BLaER1 treated with 17β-estradiol and CSF1 and Interleukin-3, amounts not matched to agents 10 nM and 100 nM (cell line): ENCODE data around the gene VPREB3.

Source experiments
- H3K27ac ChIP-seq, 11 experiments: shearing (Covaris generic); formaldehyde crosslinking; 2 replicates each; pipeline ENCODE4 v1.8.1; 2022
- H3K27me3 ChIP-seq, 11 experiments: shearing (Covaris generic); formaldehyde crosslinking; 2 replicates each; pipeline ENCODE4 v1.8.1; 2022
- H3K36me3 ChIP-seq, 11 experiments: shearing (Covaris generic); formaldehyde crosslinking; 2 replicates each; pipeline ENCODE4 v1.8.1; 2022
- H3K4me1 ChIP-seq, 10 experiments: shearing (Covaris generic); formaldehyde crosslinking; 2 replicates each; pipeline ENCODE4 v1.8.1; 2022
- H3K4me2 ChIP-seq, 11 experiments: shearing (Covaris generic); formaldehyde crosslinking; 2 replicates each; pipeline ENCODE4 v1.8.1; 2022
- H3K4me3 ChIP-seq, 10 experiments: shearing (Covaris generic); formaldehyde crosslinking; 2 replicates each; pipeline ENCODE4 v1.8.1; 2022
- H3K9ac ChIP-seq, 11 experiments: shearing (Covaris generic); formaldehyde crosslinking; 2 replicates each; pipeline ENCODE4 v1.8.1; 2022
- H3K9me3 ChIP-seq, 11 experiments: shearing (Covaris generic); formaldehyde crosslinking; replicated peaks in 1 of 11; 2 replicates each; pipeline ENCODE4 v1.8.1; 2022
- H4K20me1 ChIP-seq, 11 experiments: shearing (Covaris generic); formaldehyde crosslinking; 2 replicates each; pipeline ENCODE4 v1.8.1; 2022
- Cebpa-rat ChIP-seq, 11 experiments: shearing (Covaris generic); IDR thresholded peaks; 2 replicates each; pipeline ENCODE4 v1.8.1; 2022

VPREB3 gene

DNA sequence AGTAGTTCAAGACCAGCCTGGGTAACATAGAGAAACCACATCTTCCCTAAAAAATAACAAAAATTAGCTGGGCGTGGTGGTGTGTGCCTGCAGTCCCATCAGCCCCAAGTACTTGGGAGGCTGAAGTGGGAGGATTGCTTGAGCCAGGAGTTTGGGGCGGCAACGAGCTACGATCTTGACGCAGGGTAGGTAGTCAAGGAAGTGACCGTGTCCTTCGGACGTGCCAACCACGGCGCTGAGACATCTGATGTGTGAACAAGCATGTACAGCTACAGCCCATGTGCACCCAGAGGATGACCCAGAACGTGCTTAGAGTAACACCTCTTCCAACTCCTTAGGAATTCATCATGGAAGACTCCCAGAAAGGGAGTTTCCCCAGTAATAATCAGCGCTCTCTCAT is 42.0 kb downstream of the VPREB3 start:
- Histone ChIP-seq H3K9me3 (no peaks in the 10 kb centered on the region), H3K27me3 (no peaks in the 10 kb centered on the region), H3K9ac (no peak overlapping the region), H3K36me3 (peaks cover 74 to 80% (median 75%) of the 10 kb centered on the region in 11 experiments), H3K4me1 (peaks cover 15 to 36% (median 32%) of the 10 kb centered on the region in 10 experiments), H4K20me1 (peaks cover 11 to 68% (median 33%) of the 10 kb centered on the region in 11 experiments; a peak in 18 of 22 replicates), H3K4me2 (no peak overlapping the region), H3K4me3 (no peak overlapping the region), H3K27ac (no peak overlapping the region)
- TF ChIP-seq Cebpa-rat (IDR thresholded peaks at IDR 0.05), result no peak

DNA sequence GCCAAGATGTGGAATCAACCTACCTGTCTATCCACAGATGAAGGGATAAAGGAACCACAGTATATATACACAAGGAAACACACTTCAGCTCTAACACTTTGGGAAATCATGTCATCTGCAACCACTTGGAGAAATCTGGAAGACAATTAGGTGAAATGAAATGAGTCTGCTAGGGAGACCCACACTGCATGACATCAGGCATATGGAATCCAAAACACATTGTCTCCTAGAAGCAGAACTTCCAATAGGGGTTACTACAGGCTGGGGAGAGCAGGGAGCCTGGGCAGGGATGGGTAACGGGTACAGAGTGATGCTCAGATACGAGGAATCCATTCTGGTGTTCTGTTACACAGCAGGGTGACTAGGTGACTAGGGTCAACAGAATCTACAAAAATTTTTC is 45.1 kb downstream of the VPREB3 start:
- Histone ChIP-seq H3K36me3 (peaks cover 99 to 100% (median 100%) of the 10 kb centered on the region in 11 experiments), H3K27ac (no peak overlapping the region)

DNA sequence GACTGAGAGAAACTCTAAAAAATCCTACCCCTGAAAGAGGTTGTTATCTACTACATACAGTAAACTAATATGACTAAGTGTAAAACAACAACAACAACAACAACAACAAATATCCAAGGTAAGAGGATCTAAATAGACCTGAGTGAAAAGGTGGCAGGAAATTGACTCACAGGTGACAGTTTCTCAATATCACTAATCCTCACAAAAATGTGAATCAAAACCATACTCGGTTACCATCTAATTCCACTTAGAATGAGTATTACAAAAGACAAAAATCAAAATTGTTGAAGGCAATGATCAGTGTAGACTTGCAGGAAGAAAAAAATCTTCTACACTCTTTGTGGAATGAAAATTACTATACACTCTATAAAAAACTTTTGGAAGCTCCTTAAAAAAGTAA is 46.0 kb downstream of the VPREB3 start:
- peaks cover 99 to 100% (median 100%) of the 10 kb centered on the region in 11 experiments for H3K36me3 ChIP-seq
- no peak overlapping the region for H3K4me2 ChIP-seq
- TF ChIP-seq Cebpa-rat (IDR thresholded peaks at IDR 0.05), result no peak
- no peaks in the 10 kb centered on the region for H3K27me3 ChIP-seq
- H3K27ac ChIP-seq, result no peak overlapping the region
- no peak overlapping the region for H3K9ac ChIP-seq
- H3K4me1 ChIP-seq, result peaks cover 0 to 4% (median under 1%) of the 10 kb centered on the region in 10 experiments; a peak in 11 of 20 replicates
- no peak overlapping the region for H3K4me3 ChIP-seq
- H4K20me1 ChIP-seq, result peaks cover 6 to 86% (median 39%) of the 10 kb centered on the region in 11 experiments; a peak in 19 of 22 replicates
- H3K9me3 ChIP-seq, result no peaks in the 10 kb centered on the region

More for the DNA sequence above, 45.1 kb downstream of the VPREB3 start:
- Histone ChIP-seq H3K4me2 (no peak overlapping the region), H3K27me3 (no peaks in the 10 kb centered on the region), H3K4me1 (peaks cover 0 to 12% (median 9%) of the 10 kb centered on the region in 10 experiments; a peak in 15 of 20 replicates), H3K9ac (no peak overlapping the region), H3K9me3 (no peaks in the 10 kb centered on the region), H3K4me3 (no peak overlapping the region), H4K20me1 (peaks cover 0 to 86% (median 40%) of the 10 kb centered on the region in 11 experiments; a peak in 20 of 22 replicates)
- no peak for TF ChIP-seq Cebpa-rat (IDR thresholded peaks at IDR 0.05)

DNA sequence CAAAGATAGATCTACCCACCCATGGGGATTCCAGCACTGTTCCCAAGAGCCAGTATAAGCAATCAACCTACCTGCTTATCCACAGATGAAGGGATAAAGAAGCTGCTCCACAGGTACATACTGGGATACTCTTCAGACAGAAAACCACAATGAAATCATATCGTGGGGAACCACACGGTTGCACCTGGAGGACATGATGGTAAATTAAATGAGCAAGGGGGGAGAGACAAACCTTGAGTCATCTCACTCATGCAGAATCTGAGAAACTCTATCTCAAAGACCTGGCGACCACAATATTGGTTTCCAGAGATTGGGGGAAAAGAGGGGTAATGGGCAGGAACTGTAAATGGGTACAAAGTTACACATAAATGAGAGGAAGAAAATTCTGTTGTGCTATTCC is 48.9 kb downstream of the VPREB3 start:
- no peak overlapping the region for H3K4me3 ChIP-seq
- H3K4me1 ChIP-seq, result no peaks in the 10 kb centered on the region
- no peak overlapping the region for H3K27ac ChIP-seq
- H3K36me3 ChIP-seq, result peaks cover 99 to 100% (median 100%) of the 10 kb centered on the region in 11 experiments
- no peaks in the 10 kb centered on the region for H3K27me3 ChIP-seq
- no peak for TF ChIP-seq Cebpa-rat (IDR thresholded peaks at IDR 0.05)
- no peak overlapping the region for H3K4me2 ChIP-seq
- no peaks in the 10 kb centered on the region for H3K9me3 ChIP-seq
- no peak overlapping the region for H3K9ac ChIP-seq
- peaks cover 9 to 95% (median 41%) of the 10 kb centered on the region in 11 experiments; a peak in 19 of 22 replicates for H4K20me1 ChIP-seq

DNA sequence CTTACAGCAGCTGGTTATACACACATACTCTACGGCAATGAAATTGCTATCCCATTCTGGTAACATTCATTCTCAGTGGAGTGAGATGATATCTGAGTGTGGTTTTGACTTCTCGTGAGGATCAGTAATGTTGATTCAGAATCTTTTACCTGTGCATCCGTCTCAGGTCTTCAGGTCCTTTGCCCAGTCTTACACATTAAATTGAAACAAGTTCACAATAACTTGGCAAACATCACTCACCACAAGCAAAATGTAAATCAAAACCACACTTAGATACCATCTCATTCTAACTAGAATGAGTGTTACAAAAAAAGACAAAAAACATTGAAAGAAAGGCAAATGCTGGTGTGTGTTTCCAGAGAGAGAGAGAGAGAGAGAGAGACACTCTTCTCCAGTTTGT is 49.4 kb downstream of the VPREB3 start:
- Histone ChIP-seq H3K4me2 (no peak overlapping the region), H3K4me3 (no peak overlapping the region), H3K9me3 (no peaks in the 10 kb centered on the region), H3K36me3 (peaks cover 99 to 100% (median 100%) of the 10 kb centered on the region in 11 experiments), H3K27ac (no peak overlapping the region), H3K9ac (no peak overlapping the region), H3K27me3 (no peaks in the 10 kb centered on the region), H4K20me1 (peaks cover 9 to 95% (median 37%) of the 10 kb centered on the region in 11 experiments; a peak in 19 of 22 replicates), H3K4me1 (no peaks in the 10 kb centered on the region)
- no peak for TF ChIP-seq Cebpa-rat (IDR thresholded peaks at IDR 0.05)

DNA sequence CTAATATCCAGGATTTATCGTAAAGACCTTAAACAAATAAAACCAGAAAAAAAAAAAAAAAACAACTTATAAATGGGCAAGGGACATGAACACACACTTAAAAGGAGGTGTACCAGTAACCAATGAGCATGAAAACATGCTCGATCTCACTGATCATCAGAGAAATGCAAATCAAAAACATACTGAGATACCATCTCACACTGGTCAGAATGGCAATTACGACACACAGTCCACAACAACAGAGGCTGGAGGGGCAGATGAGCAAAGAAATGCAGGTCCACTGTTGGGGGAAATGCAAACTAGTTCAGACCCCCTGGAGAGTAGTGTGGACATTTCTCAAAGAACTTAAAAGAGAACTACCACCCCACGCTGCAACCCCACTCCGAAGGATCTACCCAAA is 50.2 kb downstream of the VPREB3 start:
- Histone ChIP-seq H3K36me3 (peaks cover 99 to 100% (median 100%) of the 10 kb centered on the region in 11 experiments), H3K27ac (no peak overlapping the region), H3K4me1 (peaks cover 0 to under 1% (median 0%) of the 10 kb centered on the region in 10 experiments; a peak in 2 of 20 replicates), H3K4me3 (no peak overlapping the region), H3K9ac (no peak overlapping the region), H3K9me3 (no peaks in the 10 kb centered on the region), H4K20me1 (peaks cover 9 to 94% (median 37%) of the 10 kb centered on the region in 11 experiments; a peak in 19 of 22 replicates), H3K27me3 (no peaks in the 10 kb centered on the region), H3K4me2 (no peak overlapping the region)
- TF ChIP-seq Cebpa-rat (IDR thresholded peaks at IDR 0.05), result no peak
